ENCODE data around the gene UQCRQ.

Gene UQCRQ

GRCh38 chr5:132867046-132867451 lies 607 bp downstream of the UQCRQ start:
- no peak for DNase-seq

- no peak for DNase-seq
Observed at GRCh38 chr5:132868754-132869153, 2.3 kb downstream of the UQCRQ start.

- no peak for DNase-seq
Observed at GRCh38 chr5:132870801-132871200, 4.4 kb downstream of the UQCRQ start.

- no peak for DNase-seq
Observed at GRCh38 chr5:132871459-132872284, 5.2 kb downstream of the UQCRQ start.

- no peak for DNase-seq
Observed at GRCh38 chr5:132872788-132873118, 6.3 kb downstream of the UQCRQ start.

GRCh38 chr5:132873119-132873929 lies 6.9 kb downstream of the UQCRQ start, which contains the start of gene LEAP2:
Gene LEAP2 (plus strand): TSS chr5:132873668. CDS start chr5:132873695, 27 bp downstream.
- DNase-seq: no peak

- DNase-seq: no peak
Observed at GRCh38 chr5:132873930-132874271, 7.5 kb downstream of the UQCRQ start.

- DNase-seq: no peak
Observed at GRCh38 chr5:132876020-132876759, 9.7 kb downstream of the UQCRQ start.

GRCh38 chr5:132877466-132877865 lies 11.0 kb downstream of the UQCRQ start:
- DNase-seq: no peak

- DNase-seq: peak in 13 of 56 donors; percentile 7 to 28 (median 10)
Observed at GRCh38 chr5:132877938-132878337, 11.5 kb downstream of the UQCRQ start.

GRCh38 chr5:132883261-132883834 lies 16.9 kb downstream of the UQCRQ start:
- DNase-seq: peak in 36 of 56 donors; percentile 6 to 72 (median 32)

- DNase-seq: no peak
Observed at GRCh38 chr5:132884548-132884947, 18.1 kb downstream of the UQCRQ start.

- peak in 3 of 56 donors; percentile 5 to 18 (median 9) for DNase-seq
Observed at GRCh38 chr5:132886064-132886823, 19.8 kb downstream of the UQCRQ start.

GRCh38 chr5:132887283-132887682 lies 20.8 kb downstream of the UQCRQ start:
- DNase-seq: no peak

GRCh38 chr5:132889501-132889900 lies 23.1 kb downstream of the UQCRQ start:
- no peak for DNase-seq

- DNase-seq: no peak
Observed at GRCh38 chr5:132890817-132891216, 24.4 kb downstream of the UQCRQ start.

- no peak for DNase-seq
Observed at GRCh38 chr5:132895719-132896305, 29.4 kb downstream of the UQCRQ start.

- no peak for DNase-seq
Observed at GRCh38 chr5:132896685-132897084, 30.2 kb downstream of the UQCRQ start.

GRCh38 chr5:132898094-132898493 lies 31.7 kb downstream of the UQCRQ start:
- no peak for DNase-seq

GRCh38 chr5:132901036-132901435 lies 34.6 kb downstream of the UQCRQ start:
- DNase-seq: no peak

Measured in nucleus accumbens (tissue), 56 donors.